Body of pancreas (tissue), 4 donors: Measurements from ENCODE around the gene AP1M2. TPM values are rescaled to one million over a fixed set of nuclear protein-coding genes. Genes with fewer than 3 reads are reported as not detected.

ENCODE experiments used
- ATAC-seq: fragments of 150-250 bp; one replicate; pipeline ENCODE4 v1.9.1; 2016
- DNase-seq, 4 donors: peaks; one replicate each; pipeline ENCODE4 v3.0.0-alpha.2; 2019
- H3K27ac ChIP-seq, 4 donors: fragments of 200-600 bp; sonication (generic); 1 replicate in 3 of 4; 2 replicates in 1 of 4; pipeline versions ENCODE4 v1.5.1 to v1.6.1; 2016 to 2019; ENCODE audit warnings: mild to moderate bottlenecking in 1 of 4, mixed read lengths in 1 of 4, moderate library complexity in 1 of 4
- H3K27me3 ChIP-seq, 2 donors: fragments of 200-600 bp; sonication (generic); one replicate each; pipeline ENCODE4 v1.6.0; 2016; ENCODE audit warnings: mild to moderate bottlenecking in 1 of 2
- H3K36me3 ChIP-seq, 2 donors: fragments of 200-600 bp; sonication (generic); replicated peaks in 1 of 2; 2 replicates each; pipeline ENCODE4 v1.5.1; 2016; ENCODE audit warnings: low read depth in 2 of 2; ENCODE audit not compliant: insufficient read depth in 1 of 2
- H3K4me1 ChIP-seq: fragments of 200-600 bp; sonication (generic); one replicate; pipeline ENCODE4 v1.6.0; 2016
- H3K4me3 ChIP-seq, 2 donors: fragments of 200-600 bp; sonication (generic); 1 replicate in 1 of 2; 2 replicates in 1 of 2; pipeline ENCODE4 v1.5.1; 2016 to 2019
- H3K9me3 ChIP-seq, 3 donors: fragments of 200-600 bp; sonication (generic); 1 replicate in 2 of 3; 2 replicates in 1 of 3; pipeline ENCODE4 v1.5.1; 2016
- CTCF ChIP-seq, 7 experiments: fragments of 450-650 bp in 4 of 7; fragments of 200-600 bp in 3 of 7; sonication (generic) in 3 of 7; IDR thresholded peaks; one replicate each; pipeline ENCODE4 v1.5.1; 2016 to 2019; ENCODE audit warnings: antibody characterized with exemption in 7 of 7
- POLR2A ChIP-seq, 3 donors: fragments of 450-650 bp; IDR thresholded peaks; one replicate each; pipeline ENCODE4 v1.6.1; 2016; ENCODE audit warnings: antibody characterized with exemption in 3 of 3, mild to moderate bottlenecking in 2 of 3
- WGBS, 2 donors: methylation state at CpG; one replicate each; pipeline ENCODE4 v1.1.5; 2017; 5-methylcytosine and 5-hydroxymethylcytosine counted together
- intact Hi-C: fragments of 100-400 bp; cut with DNase I; formaldehyde crosslinking; loops from one replicate; pipeline ENCODE4 v1.15.1; 2023
- total RNA-seq, 2 donors: library from RNA; depleted of rRNA; stranded (reverse); fragments of >200 nt; gene quantifications; one replicate each; pipeline ENCODE4 v1.1.0, GENCODE V29; 2016

Gene AP1M2
- total RNA-seq, 2 donors from 2014 or later, result 25.7 to 30.6 TPM

- WGBS, 2 donors, result 91 to 96% methylated on average over 8 of the region's 8 CpGs
- TF ChIP-seq POLR2A (IDR thresholded peaks at IDR 0.05), result no peak
- no peak for TF ChIP-seq CTCF (IDR thresholded peaks at IDR 0.05)
Observed at GRCh38 chr19:10621966-10622365, 34.9 kb upstream of the AP1M2 start.

GRCh38 chr19:10620786-10621185 is 33.7 kb upstream of the AP1M2 start:
- WGBS, 2 donors, result 87 to 94% methylated on average over 4 of the region's 4 CpGs
- DNase-seq, result no peak
- Histone ChIP-seq H3K4me1 (peaks cover 14% of the 10 kb centered on the region), H3K9me3 (no peaks in the 10 kb centered on the region), H3K4me3 (no peak overlapping the region), H3K27me3 (no peaks in the 10 kb centered on the region), H3K36me3 (no peaks in the 10 kb centered on the region), H3K27ac (no peak overlapping the region)
- no peak for TF ChIP-seq POLR2A (IDR thresholded peaks at IDR 0.05)
- TF ChIP-seq CTCF (IDR thresholded peaks at IDR 0.05), result no peak
- intact Hi-C loops, result no loop called here
- ATAC-seq, result no peak

More at GRCh38 chr19:10621966-10622365, 34.9 kb upstream of the AP1M2 start:
- Histone ChIP-seq H3K9me3 (no peaks in the 10 kb centered on the region), H3K4me1 (peaks cover 17% of the 10 kb centered on the region), H3K36me3 (no peaks in the 10 kb centered on the region), H3K27me3 (no peaks in the 10 kb centered on the region), H3K4me3 (no peak overlapping the region), H3K27ac (no peak overlapping the region)
- DNase-seq (no peak), ATAC-seq (no peak)
- intact Hi-C loops, result no loop called here

DNA sequence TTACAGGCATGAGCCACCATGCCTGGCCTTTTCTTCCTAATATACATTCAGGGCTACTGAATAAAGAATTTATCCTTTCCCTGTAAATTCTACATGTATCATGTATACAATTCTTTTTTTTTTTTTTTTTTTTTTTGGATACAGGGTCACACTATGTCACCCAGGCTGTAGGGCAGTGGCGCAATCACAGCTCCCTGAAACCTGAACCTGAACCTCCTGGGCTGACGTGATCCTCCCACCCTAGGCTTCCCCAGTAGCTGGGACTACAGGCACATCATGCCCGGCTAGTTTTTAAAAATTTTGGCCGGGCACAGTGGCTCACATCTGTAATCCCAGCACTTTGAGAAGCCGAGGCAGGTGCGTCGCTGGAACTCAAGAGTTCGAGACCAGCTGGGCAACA is 31.7 kb upstream of the AP1M2 start:
- Histone ChIP-seq H3K36me3 (no peaks in the 10 kb centered on the region), H3K27ac (no peak overlapping the region), H3K27me3 (no peaks in the 10 kb centered on the region), H3K9me3 (no peaks in the 10 kb centered on the region), H3K4me1 (peaks cover 1% of the 10 kb centered on the region), H3K4me3 (no peak overlapping the region)
- ATAC-seq, result no peak
- TF ChIP-seq POLR2A (IDR thresholded peaks at IDR 0.05) (no peak), CTCF (IDR thresholded peaks at IDR 0.05) (no peak)
- WGBS, 2 donors, result 89 to 93% methylated on average over 8 of the region's 8 CpGs
- DNase-seq, result no peak
- intact Hi-C loops, result no loop called here

DNA sequence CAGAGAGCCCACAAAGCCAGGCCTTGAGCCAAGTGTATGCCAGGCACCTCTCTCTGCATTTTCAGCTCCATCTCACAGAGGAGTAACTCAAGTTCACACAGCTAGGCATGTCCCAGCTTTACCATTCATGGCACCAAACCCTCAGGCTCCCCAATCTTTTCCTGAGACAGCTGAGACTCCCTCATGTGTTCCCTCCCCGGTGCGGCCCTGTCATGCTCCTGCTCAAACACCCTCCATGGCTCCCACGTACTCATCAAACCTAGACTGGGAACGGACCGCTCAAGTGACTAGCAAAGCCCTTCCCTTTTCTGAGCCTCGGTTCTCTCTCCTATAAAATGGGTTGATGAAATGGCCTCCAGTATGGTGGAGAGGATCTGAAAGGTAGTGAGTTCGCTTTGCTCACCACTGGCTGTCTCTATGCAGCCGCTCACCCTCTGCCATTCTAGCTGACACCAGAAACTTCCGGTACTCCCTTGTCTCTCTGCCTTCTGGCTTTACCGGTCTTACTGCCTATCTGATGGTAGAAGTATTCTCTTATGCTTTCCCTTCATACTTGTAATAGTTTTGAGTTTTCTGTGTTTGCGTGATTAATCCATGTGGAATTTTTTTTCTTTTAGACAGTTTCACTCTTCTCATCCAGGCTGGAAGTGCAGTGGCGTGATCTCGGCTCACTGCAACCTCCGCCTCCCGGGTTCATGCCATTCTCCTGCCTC is 30.5 kb upstream of the AP1M2 start:
- TF ChIP-seq CTCF (IDR thresholded peaks at IDR 0.05) (no peak), POLR2A (IDR thresholded peaks at IDR 0.05) (no peak)
- peaks cover 12% of the 10 kb centered on the region for H3K4me1 ChIP-seq
- no peaks in the 10 kb centered on the region for H3K9me3 ChIP-seq
- DNase-seq (no peak), ATAC-seq (no peak)
- H3K36me3 ChIP-seq, result no peaks in the 10 kb centered on the region
- H3K4me3 ChIP-seq, result no peak overlapping the region
- intact Hi-C loops, result no loop called here
- no peaks in the 10 kb centered on the region for H3K27me3 ChIP-seq
- 77 to 84% methylated on average over 15 of the region's 15 CpGs for WGBS, 2 donors
- peak overlapping the region in 3 of 4 donors; percentile 21 to 57 (median 50) for H3K27ac ChIP-seq
